PC-3 (cell line): Measurements from ENCODE around the gene GPD1L. TPM values are rescaled to one million over a fixed set of nuclear protein-coding genes. Genes with fewer than 3 reads are reported as not detected.
A peak's percentile ranks its signal among the peaks of the same experiment; 100 is the strongest.

ENCODE experiments used
- ATAC-seq: fragments of 200-7000 bp; cut with Tn5 transposase; 2 replicates; pipeline ENCODE4 v1.9.1; 2020; ENCODE audit warnings: mild to moderate bottlenecking, moderate library complexity
- BruUV-seq: library from RNA; stranded (reverse); fragments of 400-500 nt; replicated peaks from 2 replicates; lab custom pipeline; 2021; lab: Mats Ljungman, UMichigan
- CTCF ChIA-PET: fragments of 300-600 bp; sonication (Branson Sonifier 250); formaldehyde crosslinking; loops from one replicate; lab custom pipeline; 2022; ENCODE audit warnings: antibody characterized with exemption; lab: Charles Lee
- POLR2A ChIA-PET: fragments of 300-600 bp; sonication (Branson Sonifier 250); formaldehyde crosslinking; loops from one replicate; lab custom pipeline; 2022; ENCODE audit warnings: antibody characterized with exemption; ENCODE audit not compliant: unreplicated experiment; lab: Charles Lee
- DNase-seq: peaks from one replicate; pipeline ENCODE4 v3.0.0-alpha.2; 2015
- H2AFZ ChIP-seq: fragments of 300-600 bp; sonication (generic); 2 replicates; pipeline ENCODE4 v1.6.0; 2016; ENCODE audit warnings: antibody characterized with exemption, low read length
- H3F3A ChIP-seq: fragments of 300-600 bp; sonication (generic); one replicate; pipeline ENCODE4 v1.6.0; 2017; ENCODE audit warnings: antibody characterized with exemption, low read length, control low read depth, mild to moderate bottlenecking; ENCODE audit not compliant: unreplicated experiment
- H3K27ac ChIP-seq: fragments of 300-600 bp; sonication (generic); 2 replicates; pipeline ENCODE4 v1.5.1; 2016; ENCODE audit warnings: mild to moderate bottlenecking, low read length
- H3K27me3 ChIP-seq: fragments of 300-600 bp; sonication (generic); 2 replicates; pipeline ENCODE4 v1.6.1; 2016; ENCODE audit warnings: low read length, mixed read lengths
- H3K36me3 ChIP-seq: fragments of 300-600 bp; sonication (generic); 2 replicates; pipeline ENCODE4 v1.6.1; 2016; ENCODE audit warnings: low read depth, mixed run types, low read length, mixed read lengths
- H3K4me1 ChIP-seq: fragments of 300-600 bp; sonication (generic); 2 replicates; pipeline ENCODE4 v1.5.1; 2016; ENCODE audit warnings: low read length; ENCODE audit not compliant: insufficient read depth
- H3K4me2 ChIP-seq: fragments of 300-600 bp; sonication (generic); 2 replicates; pipeline ENCODE4 v1.6.0; 2016; ENCODE audit warnings: low read length
- H3K4me3 ChIP-seq: fragments of 300-600 bp; sonication (generic); 2 replicates; pipeline ENCODE4 v1.5.1; 2016; ENCODE audit warnings: mild to moderate bottlenecking, low read length, mixed read lengths
- H3K79me2 ChIP-seq: fragments of 300-600 bp; sonication (generic); 2 replicates; pipeline ENCODE4 v1.6.1; 2017; ENCODE audit warnings: low read length, mixed read lengths
- H3K9ac ChIP-seq: fragments of 300-600 bp; sonication (generic); 2 replicates; pipeline ENCODE4 v1.6.0; 2016; ENCODE audit warnings: mild to moderate bottlenecking, low read length
- H3K9me2 ChIP-seq: fragments of 300-600 bp; sonication (generic); replicated peaks from 2 replicates; pipeline ENCODE4 v1.6.1; 2016; ENCODE audit warnings: mixed run types, low read length, mixed read lengths
- H3K9me3 ChIP-seq: fragments of 300-600 bp; sonication (generic); 2 replicates; pipeline ENCODE4 v1.6.1; 2016; ENCODE audit warnings: low read length, mixed read lengths
- H4K20me1 ChIP-seq: fragments of 300-600 bp; sonication (generic); 2 replicates; pipeline ENCODE4 v1.6.1; 2016; ENCODE audit warnings: low read length, mixed read lengths
- EZH2 ChIP-seq: fragments of 300-600 bp; sonication (generic); IDR thresholded peaks from one replicate; pipeline ENCODE4 v1.6.1; 2017; ENCODE audit warnings: antibody characterized with exemption, mild to moderate bottlenecking, low read length; ENCODE audit not compliant: unreplicated experiment
- EZH2phosphoT487 ChIP-seq: fragments of 300-600 bp; sonication (generic); IDR thresholded peaks from 2 replicates; pipeline ENCODE4 v1.6.1; 2018; ENCODE audit warnings: mild to moderate bottlenecking, antibody characterized with exemption, low read length, borderline replicate concordance
- intact Hi-C: fragments of 100-400 bp; cut with micrococcal nuclease; formaldehyde crosslinking; loops from 2 replicates; pipeline ENCODE4 v1.9.0; 2023
- total RNA-seq: library from RNA; depleted of rRNA; stranded (reverse); fragments of >200 nt; gene quantifications from 2 replicates; pipeline ENCODE4 v1.2.3, GENCODE V29; 2014
- TF ChIP-seq, protein P1 (sequence below): fragments of 300-600 bp; sonication (generic); conservative IDR thresholded peaks from 2 replicates; pipeline ENCODE4 v1.5.1; 2017; ENCODE audit warnings: antibody characterized with exemption, low read depth, mild to moderate bottlenecking, low read length

The GPD1L gene
- total RNA-seq, 1 experiment from 2014 or later: 33.7 TPM

GRCh38 chr3:32104492-32104891 lies 1.9 kb upstream of the GPD1L start:
- no peak overlapping the region for H3K4me3 ChIP-seq
- H3K9ac ChIP-seq: peak overlapping the region; percentile 51
- no peaks in the 10 kb centered on the region for H3F3A ChIP-seq
- TF ChIP-seq EZH2: no peak
- TF ChIP-seq, protein P1, sequence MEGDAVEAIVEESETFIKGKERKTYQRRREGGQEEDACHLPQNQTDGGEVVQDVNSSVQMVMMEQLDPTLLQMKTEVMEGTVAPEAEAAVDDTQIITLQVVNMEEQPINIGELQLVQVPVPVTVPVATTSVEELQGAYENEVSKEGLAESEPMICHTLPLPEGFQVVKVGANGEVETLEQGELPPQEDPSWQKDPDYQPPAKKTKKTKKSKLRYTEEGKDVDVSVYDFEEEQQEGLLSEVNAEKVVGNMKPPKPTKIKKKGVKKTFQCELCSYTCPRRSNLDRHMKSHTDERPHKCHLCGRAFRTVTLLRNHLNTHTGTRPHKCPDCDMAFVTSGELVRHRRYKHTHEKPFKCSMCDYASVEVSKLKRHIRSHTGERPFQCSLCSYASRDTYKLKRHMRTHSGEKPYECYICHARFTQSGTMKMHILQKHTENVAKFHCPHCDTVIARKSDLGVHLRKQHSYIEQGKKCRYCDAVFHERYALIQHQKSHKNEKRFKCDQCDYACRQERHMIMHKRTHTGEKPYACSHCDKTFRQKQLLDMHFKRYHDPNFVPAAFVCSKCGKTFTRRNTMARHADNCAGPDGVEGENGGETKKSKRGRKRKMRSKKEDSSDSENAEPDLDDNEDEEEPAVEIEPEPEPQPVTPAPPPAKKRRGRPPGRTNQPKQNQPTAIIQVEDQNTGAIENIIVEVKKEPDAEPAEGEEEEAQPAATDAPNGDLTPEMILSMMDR: no peak
- no peak for TF ChIP-seq EZH2phosphoT487
- ChIA-PET CTCF (interaction anchor here (0.7 to 0.9 kb wide), 3 partner anchors 40 to 86 kb away, joined by 3 to 6 read pairs (median 4); no protein-coding TSS in a partner anchor), POLR2A (interaction anchor here (0.5 to 0.7 kb wide), 3 partner anchors 74 to 143 kb away, joined by 4 to 33 read pairs (median 6); no protein-coding TSS in a partner anchor)
- peaks cover 36% of the 10 kb centered on the region for H3K4me1 ChIP-seq
- peak overlapping the region; percentile 1; the same call in 1 of the 2 replicates for H3K4me2 ChIP-seq
- H3K36me3 ChIP-seq: peaks cover 4% of the 10 kb centered on the region; the same call in 1 of the 2 replicates
- intact Hi-C loops: loop anchor here (1.0 kb wide), 1 partner anchor 135 kb away; no protein-coding TSS in a partner anchor
- H3K9me3 ChIP-seq: peaks cover 3% of the 10 kb centered on the region; the same call in 1 of the 2 replicates
- no peaks in the 10 kb centered on the region for H3K9me2 ChIP-seq
- ATAC-seq (peak; percentile 7), DNase-seq (peak; percentile 65)
- H4K20me1 ChIP-seq: no peaks in the 10 kb centered on the region
- no TSS peak for BruUV-seq
- H2AFZ ChIP-seq: no peak overlapping the region
- H3K27ac ChIP-seq: peak overlapping the region; percentile 77
- H3K27me3 ChIP-seq: no peaks in the 10 kb centered on the region
- H3K79me2 ChIP-seq: peaks cover 25% of the 10 kb centered on the region

DNA sequence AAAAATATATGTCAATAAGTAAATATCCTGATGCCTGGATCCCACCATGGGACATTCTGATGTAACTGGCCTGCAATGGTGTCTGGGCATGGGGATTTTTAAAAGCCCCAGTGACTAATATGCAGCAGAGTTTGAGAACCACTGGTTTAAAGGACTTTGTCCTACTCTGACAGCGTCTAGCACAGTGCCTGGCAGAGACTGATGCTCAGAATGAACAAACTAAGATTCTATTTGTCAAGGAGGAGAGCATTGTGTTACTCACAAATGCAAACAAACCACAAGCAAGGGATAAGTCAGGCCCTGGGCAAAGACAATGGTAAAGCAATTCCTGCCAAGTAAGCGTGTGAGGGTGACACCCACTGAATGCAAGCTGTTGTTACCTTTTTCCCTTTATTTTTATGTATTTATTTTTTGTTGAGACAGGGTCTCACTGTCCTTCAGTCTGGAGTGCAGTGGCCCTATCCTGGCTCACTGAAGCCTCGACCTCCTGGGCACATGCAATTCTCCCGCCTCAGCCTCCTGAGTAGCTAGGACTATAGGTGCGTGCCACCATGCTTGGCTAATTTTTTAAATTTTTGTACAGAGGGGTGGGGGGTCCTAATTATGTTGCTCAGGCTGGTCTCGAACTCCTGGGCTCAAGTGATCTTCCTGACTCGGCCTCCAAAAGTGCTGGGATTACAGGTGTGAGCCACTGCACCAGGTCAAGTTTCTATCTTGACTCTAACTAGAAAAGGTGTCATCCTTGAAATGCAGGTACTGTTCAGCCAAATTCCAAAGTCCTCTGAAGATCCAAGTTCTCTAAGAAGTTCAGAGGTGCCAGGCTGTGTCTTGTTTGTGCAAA lies 909 bp upstream of the GPD1L start:
- no peak overlapping the region for H3K4me3 ChIP-seq
- TF ChIP-seq EZH2: no peak
- TF ChIP-seq, protein P1: no peak
- no peak for TF ChIP-seq EZH2phosphoT487
- H3K4me1 ChIP-seq: peaks cover 45% of the 10 kb centered on the region
- H3K79me2 ChIP-seq: peaks cover 29% of the 10 kb centered on the region
- peak overlapping the region; percentile 86 for H3K27ac ChIP-seq
- H3F3A ChIP-seq: no peaks in the 10 kb centered on the region
- H3K27me3 ChIP-seq: no peaks in the 10 kb centered on the region
- peak; percentile 91 for DNase-seq
- no peaks in the 10 kb centered on the region for H4K20me1 ChIP-seq
- intact Hi-C loops: loop anchor here (1.0 to 2.0 kb wide), 4 partner anchors 39 to 124 kb away; partner anchors contain the start of genes OSBPL10 and ZNF860
- POLR2A ChIA-PET: no interaction called here
- H3K9ac ChIP-seq: peak overlapping the region; percentile 53
- no peaks in the 10 kb centered on the region for H3K9me2 ChIP-seq
- peaks cover 3% of the 10 kb centered on the region; the same call in 1 of the 2 replicates for H3K9me3 ChIP-seq
- BruUV-seq: TSS peak; percentile 21
- peak; percentile 51 for ATAC-seq
- peaks cover 4% of the 10 kb centered on the region; the same call in 1 of the 2 replicates for H3K36me3 ChIP-seq
- CTCF ChIA-PET: interaction anchor here (0.5 kb wide), 1 partner anchor 88 kb away, joined by 5 read pairs; no protein-coding TSS in a partner anchor
- peak overlapping the region; percentile 90 for H3K4me2 ChIP-seq
- peak overlapping the region; percentile 94 for H2AFZ ChIP-seq
